Cardiac fibroblast (primary cell): ENCODE measurements around the gene NUP188.
A peak's percentile ranks its signal among the peaks of the same experiment; 100 is the strongest.

Experiments used
- DNase-seq, 2 donors: peaks; one replicate each; pipeline versions ENCODE4 v3.0.0 to v3.0.0-alpha.2; 2010; ENCODE audit warnings: low read depth in 2 of 2
- H3K4me3 ChIP-seq, 2 donors: replicated peaks in 1 of 2; 1 replicate in 1 of 2; 2 replicates in 1 of 2; pipeline ENCODE4 v1.5.1; 2011; ENCODE audit warnings: low read depth in 2 of 2, low read length in 2 of 2, mild to moderate bottlenecking in 2 of 2, moderate library complexity in 1 of 2
- CTCF ChIP-seq: IDR thresholded peaks from one replicate; pipeline ENCODE4 v1.5.1; 2011; ENCODE audit warnings: low read depth, mild to moderate bottlenecking, low read length, inconsistent platforms

The NUP188 gene

GRCh38 chr9:128983536-128983935 lies 36.0 kb downstream of the NUP188 start:
- DNase-seq: no peak
- TF ChIP-seq CTCF: no peak
- no peak overlapping the region for H3K4me3 ChIP-seq

- no peak for DNase-seq
- H3K4me3 ChIP-seq: no peak overlapping the region
- no peak for TF ChIP-seq CTCF
Measured at GRCh38 chr9:128986671-128987070, 39.2 kb downstream of the NUP188 start.

GRCh38 chr9:128987805-128988204 lies 40.3 kb downstream of the NUP188 start:
- DNase-seq: peak; percentile 66 to 85
- no peak for TF ChIP-seq CTCF
- H3K4me3 ChIP-seq: no peak overlapping the region

- DNase-seq: peak in 1 of 2 donors; percentile 20
- H3K4me3 ChIP-seq: no peak overlapping the region
Measured at GRCh38 chr9:128992995-128993394, 45.5 kb downstream of the NUP188 start.

GRCh38 chr9:128995791-128996190 lies 48.3 kb downstream of the NUP188 start:
- TF ChIP-seq CTCF: no peak
- DNase-seq: peak; percentile 77 to 95
- no peak overlapping the region for H3K4me3 ChIP-seq

More at GRCh38 chr9:128992995-128993394, 45.5 kb downstream of the NUP188 start:
- peak; percentile 31 for TF ChIP-seq CTCF

GRCh38 chr9:128998462-128998861 lies 51.0 kb downstream of the NUP188 start:
- no peak for DNase-seq
- no peak overlapping the region for H3K4me3 ChIP-seq
- TF ChIP-seq CTCF: no peak

- DNase-seq: no peak
- no peak for TF ChIP-seq CTCF
- no peak overlapping the region for H3K4me3 ChIP-seq
Measured at GRCh38 chr9:128999581-129000206, 52.2 kb downstream of the NUP188 start.
